Endothelial cell of umbilical vein (primary cell): ENCODE measurements around the gene RNASE8. TPM values are rescaled to one million over a fixed set of nuclear protein-coding genes. Genes with fewer than 3 reads are reported as not detected.

ENCODE experiments used
- BruUV-seq: library from RNA; stranded (reverse); fragments of 400-500 nt; replicated peaks from 2 replicates; lab custom pipeline; 2021; lab: Mats Ljungman, UMichigan
- CTCF ChIA-PET: fragments of 300-600, 350-600 bp; sonication (Branson Sonifier 250); formaldehyde crosslinking; loops from one replicate; lab custom pipeline; 2021; ENCODE audit warnings: antibody characterized with exemption, inconsistent platforms; lab: Charles Lee
- POLR2A ChIA-PET: fragments of 300-600, 350-600 bp; sonication (Branson Sonifier 250); formaldehyde crosslinking; loops from one replicate; lab custom pipeline; 2021; ENCODE audit warnings: antibody characterized with exemption, inconsistent platforms; lab: Charles Lee
- DNase-seq: peaks from one replicate; pipeline ENCODE4 v3.0.0-alpha.2; 2011; ENCODE audit warnings: low read depth, low spot score
- FAIRE-seq: peaks from 2 replicates; lab custom pipeline; 2011; peaks lifted over from hg19 to GRCh38; lab: Jason Lieb, UNC
- H2AFZ ChIP-seq: 2 replicates; pipeline ENCODE4 v1.6.0; 2012; ENCODE audit warnings: low read depth, low read length, control low read depth, inconsistent platforms
- H3K27ac ChIP-seq: 2 replicates; pipeline ENCODE4 v1.5.1; 2011; ENCODE audit warnings: low read depth, mild to moderate bottlenecking, control low read depth, low read length, moderate library complexity; ENCODE audit not compliant: insufficient read depth
- H3K27me3 ChIP-seq, 2 experiments: 2 replicates each; pipeline versions ENCODE4 v1.6.0 to v1.6.1; 2011; ENCODE audit warnings: low read length in 2 of 2, mixed read lengths in 1 of 2; ENCODE audit not compliant: control insufficient read depth in 2 of 2, insufficient read depth in 2 of 2
- H3K36me3 ChIP-seq, 2 experiments: 2 replicates in 1 of 2; 3 replicates in 1 of 2; pipeline ENCODE4 v1.5.1; 2011; ENCODE audit warnings: low read length in 2 of 2, mild to moderate bottlenecking in 1 of 2, moderate library complexity in 1 of 2; ENCODE audit not compliant: control insufficient read depth in 2 of 2, insufficient read depth in 2 of 2; ENCODE audit errors: extremely low read depth in 1 of 2
- H3K4me1 ChIP-seq: 3 replicates; pipeline ENCODE4 v1.5.1; 2011; ENCODE audit warnings: mild to moderate bottlenecking, low read length; ENCODE audit not compliant: control insufficient read depth, insufficient read depth; ENCODE audit errors: extremely low read depth
- H3K4me2 ChIP-seq: 2 replicates; pipeline ENCODE4 v1.6.1; 2011; ENCODE audit warnings: low read length, control low read depth, mixed read lengths; ENCODE audit not compliant: insufficient read depth
- H3K4me3 ChIP-seq, 3 experiments: fragments of 200-600 bp in 1 of 3; sonication (generic), shearing (Covaris generic) in 1 of 3; replicated peaks in 1 of 3; 2 replicates each; pipeline ENCODE4 v1.5.1; 2011 to 2016; ENCODE audit warnings: control low read depth in 3 of 3, low read length in 3 of 3, mild to moderate bottlenecking in 2 of 3, inconsistent platforms in 1 of 3, low read depth in 1 of 3, moderate library complexity in 1 of 3; ENCODE audit not compliant: insufficient read depth in 1 of 3
- H3K79me2 ChIP-seq: 2 replicates; pipeline ENCODE4 v1.6.0; 2012; ENCODE audit warnings: low read length, inconsistent platforms; ENCODE audit not compliant: control insufficient read depth, insufficient read depth
- H3K9ac ChIP-seq: replicated peaks from 2 replicates; pipeline ENCODE3; 2011; ENCODE audit warnings: low read length, control low read depth; ENCODE audit not compliant: insufficient read depth; ENCODE audit errors: extremely low read depth
- H3K9me1 ChIP-seq: replicated peaks from 3 replicates; pipeline ENCODE4 v1.6.0; 2011; ENCODE audit warnings: mild to moderate bottlenecking, low read length; ENCODE audit not compliant: control insufficient read depth, insufficient read depth; ENCODE audit errors: extremely low read depth
- H3K9me3 ChIP-seq: replicated peaks from 2 replicates; pipeline ENCODE4 v1.5.1; 2012; ENCODE audit warnings: low read length, inconsistent platforms; ENCODE audit not compliant: control insufficient read depth, insufficient read depth
- H4K20me1 ChIP-seq: replicated peaks from 2 replicates; pipeline ENCODE3; 2011; ENCODE audit warnings: mild to moderate bottlenecking, low read length; ENCODE audit not compliant: control insufficient read depth, insufficient read depth; ENCODE audit errors: extremely low read depth
- CTCF ChIP-seq, 2 donors: IDR thresholded peaks; 1 replicate in 1 of 2; 2 replicates in 1 of 2; pipeline ENCODE4 v1.5.1; 2011; ENCODE audit warnings: low read length in 2 of 2, mild to moderate bottlenecking in 2 of 2, moderate library complexity in 2 of 2, control low read depth in 1 of 2, inconsistent platforms in 1 of 2, low read depth in 1 of 2; ENCODE audit not compliant: insufficient read depth in 1 of 2; ENCODE audit errors: extremely low read depth in 1 of 2
- EZH2 ChIP-seq: IDR thresholded peaks from 2 replicates; pipeline ENCODE4 v1.6.1; 2012; ENCODE audit warnings: borderline replicate concordance, low read depth, mild to moderate bottlenecking, moderate library complexity, low read length, inconsistent platforms; ENCODE audit not compliant: severe bottlenecking
- FOS ChIP-seq: IDR thresholded peaks from 2 replicates; pipeline ENCODE4 v1.6.1; 2011; ENCODE audit warnings: mild to moderate bottlenecking, low read length, moderate library complexity, borderline replicate concordance; ENCODE audit not compliant: insufficient read depth
- GATA2 ChIP-seq: IDR thresholded peaks from 2 replicates; pipeline ENCODE4 v1.7.0; 2011; ENCODE audit warnings: low read depth, mild to moderate bottlenecking, moderate library complexity, mixed read lengths, low read length; ENCODE audit not compliant: insufficient read length, insufficient read depth
- JUN ChIP-seq: IDR thresholded peaks from 2 replicates; pipeline ENCODE4 v1.6.1; 2011; ENCODE audit warnings: borderline replicate concordance, low read depth; ENCODE audit not compliant: insufficient read length, insufficient read depth
- MAX ChIP-seq: IDR thresholded peaks from 2 replicates; pipeline ENCODE4 v1.6.1; 2011; ENCODE audit not compliant: insufficient read depth, insufficient read length
- MYC ChIP-seq: IDR thresholded peaks from one replicate; pipeline ENCODE4 v1.6.1; 2011; ENCODE audit warnings: mild to moderate bottlenecking, low read depth, low read length
- POLR2A ChIP-seq: IDR thresholded peaks from 2 replicates; pipeline ENCODE4 v1.6.1; 2012; ENCODE audit warnings: low read depth, mild to moderate bottlenecking, control low read depth, low read length
- POLR2AphosphoS5 ChIP-seq: IDR thresholded peaks from 2 replicates; pipeline ENCODE4 v1.6.1; 2012; ENCODE audit warnings: low read depth, mild to moderate bottlenecking, control low read depth, low read length, moderate library complexity; ENCODE audit not compliant: insufficient read depth
- dilution Hi-C: fragments of 300-500 bp; cut with MboI; formaldehyde crosslinking; loops from one replicate; pipeline ENCODE4 v1.15.0; 2019; ENCODE audit warnings: low sequenced_read_pairs; ENCODE audit not compliant: extremely low pct_ligation_motif_present
- intact Hi-C: fragments of 100-400 bp; cut with micrococcal nuclease; formaldehyde crosslinking; loops from one replicate; pipeline ENCODE4 v1.10.0; 2022
- polyA plus RNA-seq, 4 experiments: library from polyadenylated mRNA; depleted of rRNA in 3 of 4; stranded (reverse) in 3 of 4; unstranded in 1 of 4; fragments of >200 nt; gene quantifications; 2 replicates each; pipeline versions ENCODE4 v1.2.1 to v1.2.3, GENCODE V29; 2011 to 2012; ENCODE audit warnings: missing spikeins in 1 of 4
- total RNA-seq: library from RNA; stranded (reverse); gene quantifications from 2 replicates; pipeline ENCODE4 v1.2.3, GENCODE V29; 2021

Gene RNASE8
- total and polyA plus RNA-seq, 2 donors (not counting 3 experiments of a cell fraction or from before 2014, with no cell fraction given), result not detected

- ChIA-PET CTCF (interaction anchor here (0.8 to 1.7 kb wide), 2 partner anchors 11 to 46 kb away, joined by 3 to 13 read pairs; no protein-coding TSS in a partner anchor), POLR2A (no interaction called here)
- H3K4me2 ChIP-seq, result no peak overlapping the region
- intact Hi-C loops, result no loop called here
- no peak for FAIRE-seq
- H3K4me3 ChIP-seq, result no peak overlapping the region
- dilution Hi-C loops, result no loop called here
- H3K9ac ChIP-seq, result no peak overlapping the region
- no peak overlapping the region for H3K27ac ChIP-seq
- no peak for DNase-seq
- H4K20me1 ChIP-seq, result no peaks in the 10 kb centered on the region
- H3K36me3 ChIP-seq, result no peaks in the 10 kb centered on the region
- H2AFZ ChIP-seq, result no peak overlapping the region
- no peaks in the 10 kb centered on the region for H3K4me1 ChIP-seq
- H3K79me2 ChIP-seq, result no peaks in the 10 kb centered on the region
- no peaks in the 10 kb centered on the region for H3K9me1 ChIP-seq
- peaks cover 47 to 58% of the 10 kb centered on the region in 2 experiments for H3K27me3 ChIP-seq
- BruUV-seq, result no TSS peak
- TF ChIP-seq JUN, result no peak
- no peak for TF ChIP-seq MYC
- no peak for TF ChIP-seq GATA2
- TF ChIP-seq CTCF (IDR thresholded peaks at IDR 0.05; ENCODE audit: extremely low read depth in 1 of 2, insufficient read depth in 1 of 2, low read depth in 1 of 2, low read length in 2 of 2), result no peak
- TF ChIP-seq EZH2, result no peak
- no peak for TF ChIP-seq POLR2A
- TF ChIP-seq MAX, result no peak
- TF ChIP-seq POLR2AphosphoS5, result no peak
- TF ChIP-seq FOS, result no peak
- H3K9me3 ChIP-seq, result no peaks in the 10 kb centered on the region
Observed at GRCh38 chr14:21026274-21026987, 31.2 kb upstream of the RNASE8 start.
